Cardiac fibroblast (primary cell): ENCODE measurements around the gene ECPAS.
"Not testable (repeated sequence)": the region's sequence is repeated elsewhere in the genome, so short reads cannot be mapped to it uniquely, and the experiment has no call there.

Source experiments
- DNase-seq, 2 donors: peaks; one replicate each; pipeline versions ENCODE4 v3.0.0 to v3.0.0-alpha.2; 2010; ENCODE audit warnings: low read depth in 2 of 2
- H3K4me3 ChIP-seq, 2 donors: replicated peaks in 1 of 2; 1 replicate in 1 of 2; 2 replicates in 1 of 2; pipeline ENCODE4 v1.5.1; 2011; ENCODE audit warnings: low read depth in 2 of 2, low read length in 2 of 2, mild to moderate bottlenecking in 2 of 2, moderate library complexity in 1 of 2
- CTCF ChIP-seq: IDR thresholded peaks from one replicate; pipeline ENCODE4 v1.5.1; 2011; ENCODE audit warnings: low read depth, mild to moderate bottlenecking, low read length, inconsistent platforms

Gene ECPAS

DNA sequence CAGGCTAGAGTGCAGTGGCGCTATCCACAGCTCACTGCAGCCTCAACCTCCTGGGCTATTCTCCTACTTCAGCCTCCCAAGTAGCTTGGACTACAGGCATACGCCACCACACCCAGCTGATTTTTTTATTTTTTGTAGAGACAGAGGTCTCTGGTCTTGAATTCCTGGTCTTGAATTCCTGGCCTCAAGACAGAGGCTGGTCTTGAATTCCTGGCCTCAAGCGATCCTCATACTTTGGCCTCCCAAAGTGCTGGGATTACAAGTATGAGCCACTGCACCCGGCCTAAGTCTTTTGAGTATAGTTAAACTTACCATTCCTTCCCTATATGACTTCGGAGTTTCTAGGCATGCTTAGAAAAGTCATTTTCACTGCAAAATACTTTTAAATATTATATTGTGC lies 29.4 kb downstream of the ECPAS start:
- no peak overlapping the region for H3K4me3 ChIP-seq
- DNase-seq = no peak
- no peak for TF ChIP-seq CTCF

GRCh38 chr9:111451570-111451969 lies 32.6 kb downstream of the ECPAS start:
- no peak overlapping the region for H3K4me3 ChIP-seq
- DNase-seq = no peak
- TF ChIP-seq CTCF = no peak

DNA sequence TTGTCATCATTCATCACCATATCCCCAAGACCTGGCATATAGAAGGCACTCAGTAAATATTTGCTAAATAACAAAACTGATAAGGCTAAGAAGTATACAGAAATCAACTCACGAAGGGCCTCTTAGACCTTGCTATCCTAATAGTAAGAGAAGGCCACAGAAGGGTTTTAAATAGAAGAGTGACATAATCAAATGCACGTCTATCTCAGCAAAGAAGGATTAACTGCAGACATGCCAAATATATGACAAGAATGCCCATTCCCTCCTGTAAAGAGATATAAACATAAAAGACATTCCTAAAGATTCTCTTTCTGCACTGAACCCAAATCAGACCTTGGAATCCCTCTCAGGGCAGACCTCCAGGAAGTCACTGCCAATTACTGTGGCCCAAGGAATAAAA lies 34.1 kb downstream of the ECPAS start:
- H3K4me3 ChIP-seq = no peak overlapping the region
- no peak for DNase-seq
- TF ChIP-seq CTCF = no peak

GRCh38 chr9:111449705-111450104 lies 34.5 kb downstream of the ECPAS start:
- no peak overlapping the region for H3K4me3 ChIP-seq
- TF ChIP-seq CTCF = no peak
- DNase-seq = no peak

- not testable (repeated sequence) for DNase-seq, H3K4me3 ChIP-seq
These were observed 38.4 kb downstream of the ECPAS start for GRCh38 chr9:111445799-111446198.

GRCh38 chr9:111443454-111443853 lies 40.7 kb downstream of the ECPAS start:
- no peak overlapping the region for H3K4me3 ChIP-seq
- DNase-seq = no peak
- no peak for TF ChIP-seq CTCF

GRCh38 chr9:111442360-111443027 lies 41.7 kb downstream of the ECPAS start:
- DNase-seq = no peak
- no peak overlapping the region for H3K4me3 ChIP-seq
- no peak for TF ChIP-seq CTCF
